ENCODE results near the gene MET.

The MET gene

DNA sequence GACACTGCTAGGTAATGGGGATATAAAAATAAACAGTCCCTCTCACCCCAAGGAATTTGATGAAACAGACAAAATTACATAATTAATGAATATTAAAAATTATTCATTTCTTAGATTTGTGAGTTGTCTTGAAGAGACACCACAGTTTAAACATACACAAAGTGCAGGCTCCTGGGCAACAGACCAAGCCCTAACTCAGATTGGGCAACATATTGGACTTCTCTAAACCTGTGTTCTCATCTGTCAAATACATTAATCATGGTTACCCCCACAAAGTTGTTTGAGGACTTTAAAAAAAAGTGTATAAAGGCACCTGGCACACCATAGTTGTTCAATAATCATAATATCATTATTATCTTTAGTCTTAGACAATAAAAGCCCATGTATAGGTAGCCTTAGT, 127.9 kb downstream of the MET start:
- H3K4me3 ChIP-seq (ENCODE audit: low read length), result no peak overlapping the region
- DNase-seq (ENCODE audit: low read depth), result peak; percentile 45
- no peak for TF ChIP-seq CTCF (IDR thresholded peaks at IDR 0.05; ENCODE audit: insufficient read depth, low read depth, low read length, missing control alignments)

DNA sequence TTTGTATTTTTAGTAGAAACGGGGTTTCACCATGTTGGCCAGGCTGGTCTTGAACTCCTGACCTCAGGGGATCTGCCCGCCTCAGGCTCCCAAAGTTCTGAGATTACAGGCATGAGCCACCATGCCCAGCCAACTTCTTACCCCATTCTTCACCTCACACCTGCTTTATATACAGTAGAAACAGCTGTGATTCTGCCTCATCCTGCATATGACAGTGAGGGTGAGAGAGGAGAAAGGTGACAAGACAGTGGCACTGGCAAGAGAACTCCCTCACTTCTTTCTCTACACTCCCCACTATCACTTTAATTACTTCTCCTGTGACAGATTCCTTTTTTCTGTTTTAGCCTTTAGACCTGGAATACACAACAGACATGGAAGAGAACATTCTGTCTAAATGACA, 128.6 kb downstream of the MET start:
- no peak for TF ChIP-seq CTCF (IDR thresholded peaks at IDR 0.05; ENCODE audit: insufficient read depth, low read depth, low read length, missing control alignments)
- DNase-seq (ENCODE audit: low read depth), result no peak
- no peak overlapping the region for H3K4me3 ChIP-seq (ENCODE audit: low read length)

GRCh38 chr7:116801092-116801710, 129.2 kb downstream of the MET start:
- no peak for TF ChIP-seq CTCF (IDR thresholded peaks at IDR 0.05; ENCODE audit: insufficient read depth, low read depth, low read length, missing control alignments)
- DNase-seq (ENCODE audit: low read depth), result peak; percentile 92
- H3K4me3 ChIP-seq (ENCODE audit: low read length), result no peak overlapping the region

- H3K4me3 ChIP-seq (ENCODE audit: low read length), result no peak overlapping the region
- no peak for TF ChIP-seq CTCF (IDR thresholded peaks at IDR 0.05; ENCODE audit: insufficient read depth, low read depth, low read length, missing control alignments)
- DNase-seq (ENCODE audit: low read depth), result no peak
These were observed 130.2 kb downstream of the MET start for GRCh38 chr7:116802144-116802745.

GRCh38 chr7:116802746-116803152, 130.8 kb downstream of the MET start:
- DNase-seq (ENCODE audit: low read depth), result peak; percentile 87
- TF ChIP-seq CTCF (IDR thresholded peaks at IDR 0.05; ENCODE audit: insufficient read depth, low read depth, low read length, missing control alignments), result peak; percentile 60
- no peak overlapping the region for H3K4me3 ChIP-seq (ENCODE audit: low read length)

- DNase-seq (ENCODE audit: low read depth), result no peak
- no peak overlapping the region for H3K4me3 ChIP-seq (ENCODE audit: low read length)
- TF ChIP-seq CTCF (IDR thresholded peaks at IDR 0.05; ENCODE audit: insufficient read depth, low read depth, low read length, missing control alignments), result no peak
These were observed 132.5 kb downstream of the MET start for GRCh38 chr7:116804471-116804870.

- no peak overlapping the region for H3K4me3 ChIP-seq (ENCODE audit: low read length)
- no peak for DNase-seq (ENCODE audit: low read depth)
- TF ChIP-seq CTCF (IDR thresholded peaks at IDR 0.05; ENCODE audit: insufficient read depth, low read depth, low read length, missing control alignments), result no peak
These were observed 133.1 kb downstream of the MET start for GRCh38 chr7:116805100-116805544.
